GM18951 (cell line): ENCODE results near the gene TMEM132A.

Experiments
- POLR2A ChIP-seq: IDR thresholded peaks from 4 replicates; pipeline ENCODE4 v1.6.1; 2011; ENCODE audit warnings: mild to moderate bottlenecking; ENCODE audit not compliant: insufficient read length, insufficient read depth; ENCODE audit errors: extremely low read depth
- in situ Hi-C: fragments of 300-500 bp; cut with MboI; formaldehyde crosslinking; loops from one replicate; pipeline ENCODE4 v1.12.0; 2022; ENCODE audit warnings: low sequenced_read_pairs, mixed read lengths, inconsistent platforms; ENCODE audit not compliant: unreplicated experiment

The TMEM132A gene, protein sequence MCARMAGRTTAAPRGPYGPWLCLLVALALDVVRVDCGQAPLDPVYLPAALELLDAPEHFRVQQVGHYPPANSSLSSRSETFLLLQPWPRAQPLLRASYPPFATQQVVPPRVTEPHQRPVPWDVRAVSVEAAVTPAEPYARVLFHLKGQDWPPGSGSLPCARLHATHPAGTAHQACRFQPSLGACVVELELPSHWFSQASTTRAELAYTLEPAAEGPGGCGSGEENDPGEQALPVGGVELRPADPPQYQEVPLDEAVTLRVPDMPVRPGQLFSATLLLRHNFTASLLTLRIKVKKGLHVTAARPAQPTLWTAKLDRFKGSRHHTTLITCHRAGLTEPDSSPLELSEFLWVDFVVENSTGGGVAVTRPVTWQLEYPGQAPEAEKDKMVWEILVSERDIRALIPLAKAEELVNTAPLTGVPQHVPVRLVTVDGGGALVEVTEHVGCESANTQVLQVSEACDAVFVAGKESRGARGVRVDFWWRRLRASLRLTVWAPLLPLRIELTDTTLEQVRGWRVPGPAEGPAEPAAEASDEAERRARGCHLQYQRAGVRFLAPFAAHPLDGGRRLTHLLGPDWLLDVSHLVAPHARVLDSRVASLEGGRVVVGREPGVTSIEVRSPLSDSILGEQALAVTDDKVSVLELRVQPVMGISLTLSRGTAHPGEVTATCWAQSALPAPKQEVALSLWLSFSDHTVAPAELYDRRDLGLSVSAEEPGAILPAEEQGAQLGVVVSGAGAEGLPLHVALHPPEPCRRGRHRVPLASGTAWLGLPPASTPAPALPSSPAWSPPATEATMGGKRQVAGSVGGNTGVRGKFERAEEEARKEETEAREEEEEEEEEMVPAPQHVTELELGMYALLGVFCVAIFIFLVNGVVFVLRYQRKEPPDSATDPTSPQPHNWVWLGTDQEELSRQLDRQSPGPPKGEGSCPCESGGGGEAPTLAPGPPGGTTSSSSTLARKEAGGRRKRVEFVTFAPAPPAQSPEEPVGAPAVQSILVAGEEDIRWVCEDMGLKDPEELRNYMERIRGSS

DNA sequence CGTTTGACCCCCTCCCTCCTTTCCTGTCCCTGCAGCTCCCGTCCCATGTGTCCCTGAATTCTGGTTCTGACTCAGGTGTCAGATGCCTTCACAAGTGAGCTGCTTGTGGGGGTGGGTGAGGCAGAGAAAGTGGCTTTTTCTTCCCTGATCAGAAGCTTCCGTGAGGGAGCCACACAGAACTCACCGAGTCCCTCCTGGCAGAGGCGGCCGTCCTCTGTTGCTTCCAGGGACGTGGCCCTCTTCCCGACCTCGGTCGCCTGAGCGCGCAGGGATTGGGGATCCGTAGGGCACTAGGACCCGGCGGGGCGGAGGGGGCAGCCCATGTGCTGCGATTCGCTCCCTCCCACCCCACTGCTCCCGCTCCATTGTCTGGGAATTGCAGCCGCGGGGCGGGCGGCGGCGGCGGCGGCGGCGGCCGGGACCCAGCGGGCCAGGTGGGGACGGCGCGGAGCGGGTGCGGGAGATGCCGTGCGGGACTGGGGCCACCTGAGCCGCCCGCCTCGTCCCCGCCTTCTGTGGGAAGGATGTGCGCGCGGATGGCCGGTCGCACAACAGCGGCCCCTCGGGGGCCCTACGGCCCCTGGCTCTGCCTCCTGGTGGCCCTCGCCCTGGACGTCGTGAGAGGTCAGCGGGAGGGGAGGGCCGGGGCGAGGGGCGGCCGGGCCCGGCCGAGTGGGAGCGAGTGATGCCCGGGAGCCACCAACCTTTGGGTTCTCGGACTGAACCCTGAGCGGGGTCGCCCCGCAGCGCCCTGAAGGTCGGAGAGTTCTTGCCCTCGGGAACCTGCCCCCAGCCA is at the start of gene TMEM132A:
TMEM132A (plus strand) TSS at position 351 of the 796 bp plus-strand sequence; CDS start at position 525, 174 bp downstream.
- peak; percentile 27 for TF ChIP-seq POLR2A
- in situ Hi-C loops: no loop called here

DNA sequence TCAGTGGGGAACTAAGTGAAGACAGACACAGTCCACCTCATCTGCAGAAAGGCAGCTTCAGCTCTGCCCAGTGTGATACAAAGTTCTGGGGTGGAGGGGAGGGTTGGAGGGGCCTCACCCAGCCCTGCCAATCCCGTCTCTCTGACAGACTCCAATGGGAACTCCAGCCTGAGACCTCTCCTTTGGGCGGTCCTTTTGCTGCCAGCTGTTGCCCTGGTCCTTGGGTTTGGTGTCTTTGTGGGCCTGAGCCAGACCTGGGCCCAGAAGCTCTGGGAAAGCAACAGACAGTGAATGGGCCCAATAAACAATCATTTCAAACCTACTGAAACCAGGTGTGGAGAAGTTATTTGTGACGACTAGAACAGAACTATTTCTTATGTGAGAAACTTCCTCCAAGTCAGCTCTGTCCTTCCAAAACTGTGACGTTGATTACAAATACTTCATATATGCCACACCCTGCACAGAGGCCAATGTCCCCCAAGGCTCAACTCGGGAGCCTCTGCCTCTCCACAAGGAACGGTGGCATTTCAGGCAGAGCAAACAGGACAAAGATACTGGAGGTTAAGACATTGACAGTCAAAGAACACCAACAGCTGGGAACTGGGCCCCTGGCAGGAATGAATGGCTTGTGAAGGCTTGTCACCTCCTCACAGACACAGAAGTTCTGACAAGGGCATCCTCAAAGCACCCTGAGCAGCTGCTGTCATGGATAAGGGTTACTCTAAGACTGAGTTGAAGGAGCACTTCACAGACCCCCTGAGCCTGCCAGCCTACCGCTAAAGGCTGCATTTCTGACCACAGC is 48.7 kb upstream of the TMEM132A start:
- in situ Hi-C loops: no loop called here
- no peak for TF ChIP-seq POLR2A

DNA sequence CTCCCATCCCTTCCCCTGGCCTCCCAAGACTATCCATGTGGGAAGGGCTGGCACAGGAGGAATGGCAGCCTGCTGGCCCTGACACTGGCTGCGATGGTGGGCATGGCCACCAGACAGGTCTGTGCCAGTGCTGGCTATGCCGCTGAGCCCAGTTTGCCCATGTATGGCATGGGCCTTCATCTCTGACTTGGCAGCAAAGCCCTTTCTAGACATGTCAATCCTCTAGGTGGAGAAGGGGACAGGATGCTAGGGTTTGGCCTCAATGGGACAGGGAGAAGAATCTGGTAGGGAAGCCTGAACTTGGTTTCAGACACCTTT is 48.1 kb upstream of the TMEM132A start:
- TF ChIP-seq POLR2A: no peak
- in situ Hi-C loops: no loop called here

DNA sequence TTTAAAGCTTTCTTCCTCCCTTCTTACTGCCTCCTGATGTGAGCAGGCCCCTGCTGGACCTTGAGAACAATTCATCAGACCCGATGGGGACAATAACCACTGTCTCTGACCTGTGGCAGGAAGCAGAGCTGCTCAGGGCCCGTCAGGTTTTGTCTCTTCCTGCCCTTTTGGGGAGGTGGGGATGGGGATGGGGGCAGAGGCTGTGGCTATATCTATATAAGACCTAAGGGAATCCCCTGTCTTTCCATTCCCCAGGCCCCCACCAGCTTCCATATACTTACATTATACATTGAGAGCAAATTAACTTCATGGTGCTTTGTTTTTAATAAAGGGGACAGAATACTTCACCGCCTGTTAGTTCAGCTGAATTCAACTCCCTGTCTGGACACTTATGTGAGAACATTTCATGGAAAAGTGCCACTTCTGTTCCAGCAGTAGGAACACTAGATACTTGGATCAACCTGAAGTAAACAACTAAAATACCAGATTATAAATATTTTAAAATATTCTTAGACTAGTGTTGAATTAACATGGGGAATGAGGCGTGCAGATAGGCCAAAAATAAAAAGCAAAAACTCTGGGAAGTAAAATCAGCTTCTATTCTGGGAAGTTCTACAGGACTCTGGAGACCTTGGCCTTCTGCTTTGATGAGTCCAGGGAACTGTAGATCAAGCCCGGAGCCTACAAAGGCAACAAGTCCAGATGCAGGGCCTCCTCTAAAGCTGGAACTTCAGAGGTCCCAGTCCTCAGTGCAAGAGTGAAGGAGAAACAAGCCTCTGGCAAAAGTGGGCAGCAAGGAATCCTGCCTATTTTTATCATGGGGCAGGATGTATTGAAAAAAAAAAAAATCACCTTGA is 45.8 kb upstream of the TMEM132A start:
- in situ Hi-C loops: no loop called here
- no peak for TF ChIP-seq POLR2A

DNA sequence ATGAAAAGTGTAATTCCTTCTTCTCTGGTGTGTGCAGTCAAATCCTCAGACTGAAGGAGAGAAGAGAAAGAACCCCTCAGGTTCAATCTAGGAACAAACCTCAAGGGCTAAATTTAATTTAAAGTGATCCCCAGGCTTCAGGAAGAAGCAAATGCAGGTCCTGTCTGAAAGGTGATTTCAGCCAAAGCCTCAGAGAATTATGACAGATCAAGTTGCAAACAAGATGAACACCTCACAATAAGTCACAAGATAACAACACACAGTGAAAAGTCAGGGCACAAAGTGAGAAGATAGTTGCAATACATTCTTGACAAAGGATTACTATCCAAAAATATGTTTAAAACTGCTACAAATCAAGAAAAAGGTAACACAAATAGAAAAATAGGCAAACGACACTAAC is 45.2 kb upstream of the TMEM132A start:
- no peak for TF ChIP-seq POLR2A
- in situ Hi-C loops: no loop called here

DNA sequence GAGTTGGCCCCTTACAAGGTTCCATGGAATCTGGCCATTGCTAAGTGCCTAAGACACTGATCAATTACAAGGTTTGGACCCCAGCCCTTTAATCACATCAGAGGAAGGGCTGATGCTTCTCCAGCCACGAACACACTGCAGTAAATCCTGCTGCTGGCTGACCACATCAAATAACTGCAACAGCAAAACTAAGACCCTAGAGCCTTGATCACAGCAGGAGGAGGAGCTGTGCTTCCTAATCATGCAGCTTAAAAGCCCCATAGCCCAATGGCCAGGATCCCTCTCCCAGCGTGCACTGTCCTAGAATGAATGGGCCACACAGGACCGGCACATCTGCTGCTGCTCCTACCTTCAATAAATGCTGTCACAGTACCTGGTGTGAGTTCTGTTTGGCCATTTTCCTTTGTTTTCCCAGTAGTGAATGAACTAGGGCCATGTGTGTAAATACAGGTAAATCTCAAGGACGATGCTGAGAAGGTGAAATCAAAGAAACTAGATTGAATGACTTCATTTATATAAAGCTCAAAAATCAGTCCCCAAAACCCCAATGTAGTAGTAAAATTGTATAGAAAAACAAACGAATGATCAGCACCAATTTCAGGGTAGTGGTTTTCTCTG is 44.2 kb upstream of the TMEM132A start:
- in situ Hi-C loops: no loop called here
- TF ChIP-seq POLR2A: no peak

DNA sequence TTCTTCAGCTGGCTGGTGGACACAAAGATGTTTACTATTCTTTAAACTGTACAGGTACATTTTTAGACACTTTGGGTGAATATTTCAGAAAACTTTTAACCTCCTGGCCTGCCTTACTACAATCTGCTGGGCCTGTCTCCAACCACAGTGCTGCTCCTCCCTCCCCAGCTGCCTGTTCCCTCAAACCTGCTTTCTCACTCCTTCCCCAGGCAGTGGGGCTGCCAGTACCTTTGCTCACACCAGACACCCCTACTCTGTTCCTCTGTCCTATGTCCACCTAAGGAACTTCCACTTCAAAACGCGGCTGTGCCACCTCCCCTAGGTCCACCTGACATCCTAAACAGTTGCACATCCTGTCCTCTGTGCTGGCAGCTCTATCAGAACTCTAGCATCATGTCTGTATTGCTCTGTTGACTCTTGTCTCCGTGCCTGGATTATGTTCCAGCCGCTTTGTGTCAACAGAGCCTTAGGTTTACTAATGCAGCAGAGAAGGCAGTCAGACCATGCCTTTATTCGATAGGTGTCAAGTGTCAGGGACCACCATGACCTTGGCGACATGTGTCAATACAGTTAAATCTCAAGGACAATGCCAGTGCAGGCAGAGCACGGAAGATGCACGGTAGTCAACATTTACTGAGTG is 43.5 kb upstream of the TMEM132A start:
- TF ChIP-seq POLR2A: no peak
- in situ Hi-C loops: no loop called here

DNA sequence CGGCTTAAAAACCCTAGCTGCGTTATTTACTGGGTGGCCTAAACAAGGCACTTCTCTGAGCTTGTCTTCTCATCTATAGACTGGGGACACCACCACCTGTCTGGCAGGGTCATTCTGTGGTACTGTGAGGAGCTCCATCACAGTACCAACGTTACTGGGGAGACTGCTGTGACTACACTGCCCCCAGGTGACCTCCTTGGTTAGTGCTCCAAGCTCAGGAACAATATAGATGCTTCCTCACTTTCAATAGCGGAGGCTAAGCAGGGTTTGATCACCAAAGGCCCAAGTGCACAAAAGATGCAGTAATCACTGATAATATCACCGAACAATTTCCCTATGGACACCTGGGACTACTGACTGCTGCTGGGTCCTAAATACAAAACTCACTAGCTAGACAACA is 36.7 kb upstream of the TMEM132A start:
- no peak for TF ChIP-seq POLR2A
- in situ Hi-C loops: no loop called here

DNA sequence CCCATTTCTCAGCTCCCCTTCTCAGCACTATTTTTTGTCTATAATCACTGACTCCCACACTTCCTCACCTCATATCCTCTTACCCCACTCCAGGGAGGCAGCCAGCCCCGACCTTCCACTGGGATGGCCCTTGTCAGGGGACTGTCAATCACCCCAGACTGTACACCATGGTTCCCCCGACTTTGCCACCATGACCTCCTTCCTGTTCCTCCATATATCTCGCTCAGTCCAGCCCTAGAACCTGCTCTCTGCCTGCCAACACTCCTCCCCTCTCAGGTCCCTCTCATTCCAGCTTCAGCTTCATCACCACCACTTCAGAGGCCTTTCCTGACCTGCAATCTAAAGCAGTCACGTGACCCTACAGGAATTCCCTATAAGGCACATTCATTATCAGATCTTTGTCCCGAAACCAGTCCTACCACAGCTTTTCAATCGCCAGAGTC is 34.4 kb upstream of the TMEM132A start:
- in situ Hi-C loops: no loop called here
- no peak for TF ChIP-seq POLR2A

DNA sequence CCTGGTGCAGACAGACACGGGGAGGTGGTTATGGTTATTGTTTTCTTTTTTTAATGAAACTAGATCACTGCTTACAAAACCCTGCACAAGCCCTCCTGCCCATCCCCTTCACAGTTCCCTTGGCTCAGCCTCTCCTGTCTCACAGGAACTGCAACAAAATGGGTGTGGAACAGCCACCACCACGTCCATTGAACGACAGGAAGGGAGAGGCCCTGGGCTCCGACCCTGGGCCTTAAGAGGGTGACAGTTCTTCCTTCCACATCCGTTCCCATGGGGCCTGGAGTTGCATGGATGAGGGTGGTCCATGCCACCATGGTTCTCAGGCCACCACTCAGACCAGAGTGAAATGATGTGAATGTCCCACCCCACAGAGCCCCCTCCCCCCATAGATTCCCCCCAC is 33.6 kb upstream of the TMEM132A start:
- in situ Hi-C loops: no loop called here
- TF ChIP-seq POLR2A: no peak
